Measurements from ENCODE around the gene TNFSF10.
"Not testable (repeated sequence)": the region's sequence is repeated elsewhere in the genome, so short reads cannot be mapped to it uniquely, and the experiment has no call there.

The TNFSF10 gene

GRCh38 chr3:172544404-172544803, 21.2 kb upstream of the TNFSF10 start:
- no peak for DNase-seq (ENCODE audit: low read depth in 4 of 4, low spot score in 1 of 4)

- DNase-seq (ENCODE audit: low read depth in 4 of 4, low spot score in 1 of 4) = no peak
Measured at GRCh38 chr3:172543884-172544283, 20.7 kb upstream of the TNFSF10 start.

GRCh38 chr3:172543419-172543818, 20.2 kb upstream of the TNFSF10 start:
- no peak for DNase-seq (ENCODE audit: low read depth in 4 of 4, low spot score in 1 of 4)

GRCh38 chr3:172542999-172543398, 19.8 kb upstream of the TNFSF10 start:
- DNase-seq (ENCODE audit: low read depth in 4 of 4, low spot score in 1 of 4) = no peak

- DNase-seq (ENCODE audit: low read depth in 4 of 4, low spot score in 1 of 4) = no peak
Measured at GRCh38 chr3:172541945-172542488, 18.8 kb upstream of the TNFSF10 start.

- no peak for DNase-seq (ENCODE audit: low read depth in 4 of 4, low spot score in 1 of 4)
Measured at GRCh38 chr3:172540049-172540448, 16.8 kb upstream of the TNFSF10 start.

DNA sequence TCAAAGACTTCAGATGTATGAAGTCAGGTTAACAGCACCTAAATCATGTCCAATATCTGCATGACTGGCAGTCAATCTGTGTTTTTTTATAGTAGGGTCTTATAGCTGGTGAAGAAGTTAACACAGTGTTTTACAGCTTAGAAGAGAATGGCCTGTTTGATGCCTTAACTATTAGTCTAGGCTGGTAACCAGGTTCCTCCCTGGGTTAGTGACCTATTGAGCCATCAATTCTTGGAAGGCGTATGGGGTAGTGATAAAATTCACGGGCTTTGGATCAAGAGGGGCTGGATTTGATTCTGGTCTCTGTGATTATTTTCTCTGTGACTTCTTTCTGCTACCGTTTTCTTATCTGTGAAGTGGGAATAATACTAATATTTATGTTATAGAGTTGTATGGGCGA, 16.0 kb upstream of the TNFSF10 start:
- no peak for DNase-seq (ENCODE audit: low read depth in 4 of 4, low spot score in 1 of 4)

GRCh38 chr3:172538368-172539151, 15.3 kb upstream of the TNFSF10 start:
- no peak for DNase-seq (ENCODE audit: low read depth in 4 of 4, low spot score in 1 of 4)

DNA sequence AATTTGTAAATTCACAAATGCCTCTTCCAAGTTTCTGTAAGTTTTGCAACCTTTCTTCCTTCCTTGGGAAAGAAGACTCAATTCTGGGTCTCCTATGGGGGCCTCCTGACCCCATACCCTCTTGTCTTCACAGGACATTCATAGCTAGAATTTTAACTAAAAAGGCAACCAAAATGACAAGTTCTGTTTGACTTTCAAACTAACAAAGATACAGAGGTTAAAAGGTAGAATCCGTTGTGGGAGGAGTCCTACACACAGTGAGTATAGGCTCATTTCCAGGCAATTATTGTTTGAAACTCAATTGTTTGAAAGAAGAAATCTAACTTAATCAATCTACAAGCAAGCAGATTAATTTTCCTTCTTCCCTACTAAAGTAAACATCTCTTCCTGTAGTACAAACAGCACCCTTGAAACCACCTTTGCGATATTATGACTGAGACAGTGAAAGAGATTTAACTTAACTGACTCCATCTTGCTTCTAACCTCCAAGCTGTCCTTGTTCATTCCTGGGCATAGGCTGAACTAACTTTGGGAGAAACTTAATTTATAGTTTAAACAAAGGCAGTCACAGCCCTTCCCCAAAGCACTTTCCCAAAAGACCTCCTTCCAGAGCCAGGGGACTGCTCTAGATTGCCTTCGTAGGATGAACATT, 14.4 kb upstream of the TNFSF10 start:
- no peak for DNase-seq (ENCODE audit: low read depth in 4 of 4, low spot score in 1 of 4)

GRCh38 chr3:172536993-172537419, 13.8 kb upstream of the TNFSF10 start:
- DNase-seq (ENCODE audit: low read depth in 4 of 4, low spot score in 1 of 4) = no peak

- no peak for DNase-seq (ENCODE audit: low read depth in 4 of 4, low spot score in 1 of 4)
Measured at GRCh38 chr3:172536505-172536904, 13.3 kb upstream of the TNFSF10 start.

DNA sequence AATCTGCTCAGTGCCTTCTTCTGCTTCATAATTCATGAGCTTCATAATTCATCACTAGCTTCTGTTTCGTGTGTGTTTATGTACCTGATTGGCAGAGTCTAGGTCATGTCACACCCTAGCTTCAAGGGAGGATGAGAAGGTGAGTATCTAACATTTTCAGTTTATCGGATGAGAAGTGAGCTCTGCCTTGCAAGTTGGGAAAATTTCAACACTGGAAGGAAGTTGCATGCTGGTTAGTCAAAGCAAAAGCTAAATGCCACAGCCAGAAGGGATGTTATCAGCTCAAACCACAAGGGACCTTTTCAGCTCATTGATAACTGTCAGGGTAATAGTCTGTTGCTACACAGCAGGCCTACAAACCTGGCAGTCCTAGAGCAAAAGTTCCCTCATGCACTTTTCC, 7.3 kb upstream of the TNFSF10 start:
- no peak for DNase-seq (ENCODE audit: low read depth in 4 of 4, low spot score in 1 of 4)

DNA sequence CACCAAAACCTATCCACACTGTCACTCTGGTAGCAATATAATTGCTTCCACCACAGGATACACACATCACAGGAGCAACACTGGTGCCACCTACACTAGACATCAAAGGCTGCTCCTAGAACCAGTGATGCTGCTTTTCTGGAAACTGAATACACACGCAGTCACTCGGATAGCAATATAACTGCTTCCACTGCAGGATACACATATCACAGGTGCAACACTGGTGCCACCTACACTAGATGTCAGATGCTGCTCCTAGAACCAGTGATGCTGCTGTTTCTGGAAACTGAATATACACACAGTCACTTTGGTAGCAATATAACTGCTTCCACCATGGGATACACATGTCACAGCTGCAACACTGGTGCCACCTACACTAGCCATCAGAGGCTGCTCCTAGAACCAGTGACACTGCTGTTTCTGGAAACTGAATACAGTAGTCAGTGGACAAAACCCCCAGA, 6.9 kb upstream of the TNFSF10 start:
- no peak for DNase-seq (ENCODE audit: low read depth in 4 of 4, low spot score in 1 of 4)

- DNase-seq (ENCODE audit: low read depth in 4 of 4, low spot score in 1 of 4) = no peak
Measured at GRCh38 chr3:172528677-172529076, 5.4 kb upstream of the TNFSF10 start.

- DNase-seq (ENCODE audit: low read depth in 4 of 4, low spot score in 1 of 4) = no peak
Measured at GRCh38 chr3:172527306-172527705, 4.1 kb upstream of the TNFSF10 start.

DNA sequence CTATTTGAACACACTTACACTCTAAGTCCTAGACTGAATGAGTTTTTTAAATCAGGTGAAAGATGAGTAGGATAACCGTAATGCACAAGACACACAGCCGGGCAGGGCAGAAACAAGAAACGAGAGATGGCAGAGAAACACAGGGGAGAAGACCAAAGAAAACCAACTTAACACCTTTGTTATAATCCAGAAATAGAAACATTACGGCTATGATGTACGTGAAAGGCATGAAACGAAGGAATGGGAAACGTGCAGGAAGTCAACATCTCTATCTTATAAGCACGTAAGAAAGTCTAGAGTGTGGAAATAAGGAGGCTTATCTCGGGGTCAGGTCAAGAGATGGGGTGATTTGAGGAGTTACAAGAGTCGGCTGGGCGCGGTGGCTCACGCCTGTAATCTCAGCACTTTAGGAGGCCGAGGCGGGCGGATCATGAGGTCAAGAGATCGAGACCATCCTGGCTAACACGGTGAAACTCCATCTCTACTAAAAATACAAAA, 1.9 kb upstream of the TNFSF10 start:
- no peak for DNase-seq (ENCODE audit: low read depth in 4 of 4, low spot score in 1 of 4)

DNA sequence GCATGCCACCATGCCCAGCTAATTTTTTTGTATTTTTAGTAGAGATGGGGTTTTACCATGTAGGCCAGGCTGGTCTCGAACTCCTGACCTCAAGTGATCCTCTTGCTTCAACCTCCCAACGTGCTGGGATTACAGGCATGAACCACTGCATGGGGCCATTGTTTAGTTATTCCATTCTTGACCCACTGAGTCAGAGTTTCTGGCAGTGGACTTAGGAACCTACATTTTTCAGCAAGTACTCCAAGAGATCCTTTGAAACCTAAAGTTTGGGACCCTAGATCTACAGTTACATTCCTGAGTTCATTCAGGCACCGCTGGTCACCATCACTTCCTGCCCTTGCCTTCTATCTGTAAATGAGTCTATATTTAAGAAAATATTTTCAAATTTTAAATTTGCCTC, 1.4 kb upstream of the TNFSF10 start:
- DNase-seq (ENCODE audit: low read depth in 4 of 4, low spot score in 1 of 4) = no peak

GRCh38 chr3:172521837-172522726, 1.1 kb downstream of the TNFSF10 start:
- not testable (repeated sequence) for DNase-seq (ENCODE audit: low read depth in 4 of 4, low spot score in 1 of 4)

DNA sequence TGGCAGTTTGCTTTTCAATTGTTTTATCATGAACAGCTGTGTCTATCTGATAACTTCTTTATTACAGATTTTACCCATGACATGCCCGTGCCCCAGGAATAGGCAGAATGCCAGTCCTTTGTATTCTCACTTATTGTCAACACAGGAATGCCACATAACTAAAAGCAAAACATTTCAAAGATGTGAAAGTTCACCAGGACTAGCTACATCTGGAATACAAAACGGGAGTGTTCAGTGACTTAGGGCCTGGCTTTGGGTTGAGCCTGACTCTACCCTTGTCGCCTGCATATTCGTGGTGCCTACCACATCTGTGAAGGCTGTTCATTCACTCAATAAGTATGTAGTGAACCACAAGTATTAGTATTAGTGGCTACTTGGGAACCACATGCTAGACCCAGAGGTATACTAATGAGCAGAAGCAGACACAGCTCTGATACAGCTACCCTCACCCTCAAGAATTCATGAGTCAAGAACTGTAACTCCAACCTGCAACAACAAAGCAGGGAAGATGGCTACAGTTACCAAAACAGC, 2.9 kb downstream of the TNFSF10 start:
- DNase-seq (ENCODE audit: low read depth in 4 of 4, low spot score in 1 of 4) = no peak

DNA sequence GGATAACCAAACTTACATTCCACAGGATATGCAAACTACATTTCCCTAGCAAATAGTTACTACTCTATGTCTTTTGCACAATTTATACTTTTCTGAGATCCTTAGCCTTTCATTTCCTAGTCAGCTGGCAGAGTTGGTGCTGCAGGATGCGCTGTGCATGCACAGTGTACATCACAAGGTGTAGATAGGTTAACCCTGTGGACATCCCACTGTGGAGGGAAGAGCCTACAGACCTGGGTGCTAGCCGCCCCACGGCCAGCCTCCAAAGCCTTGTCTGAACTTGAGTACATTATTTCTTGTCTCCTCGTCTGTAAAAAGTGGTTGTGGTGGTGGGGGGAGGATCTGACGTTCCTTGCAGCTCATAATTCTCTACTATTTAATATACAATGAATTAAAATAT, 3.5 kb downstream of the TNFSF10 start:
- DNase-seq (ENCODE audit: low read depth in 4 of 4, low spot score in 1 of 4) = no peak

All from stimulated activated CD4-positive, alpha-beta T cell treated with anti-CD3 and anti-CD28 coated beads, Interleukin-1b, Interleukin-23, amount 100 ng/mL, for 24 hours (primary cell).